Astrocyte (in vitro differentiated cells and primary cell): ENCODE results near the gene WASF2. TPM values are rescaled to one million over a fixed set of nuclear protein-coding genes. Genes with fewer than 3 reads are reported as not detected.

Experiments used
- DNase-seq: peaks from one replicate; pipeline ENCODE4 v3.0.0-alpha.2; 2010; ENCODE audit warnings: low read depth
- FAIRE-seq: peaks from 2 replicates; lab custom pipeline; 2011; peaks lifted over from hg19 to GRCh38; lab: Jason Lieb, UNC
- H2AFZ ChIP-seq: 2 replicates; pipeline ENCODE4 v1.6.0; 2012; ENCODE audit warnings: low read depth, low read length, inconsistent platforms
- H3K27ac ChIP-seq: 2 replicates; pipeline ENCODE4 v1.5.1; 2011; ENCODE audit warnings: low read depth, low read length, inconsistent platforms
- H3K27me3 ChIP-seq: 2 replicates; pipeline ENCODE4 v1.6.0; 2011; ENCODE audit warnings: low read length, inconsistent platforms; ENCODE audit not compliant: insufficient read depth
- H3K36me3 ChIP-seq: 2 replicates; pipeline ENCODE4 v1.5.1; 2011; ENCODE audit warnings: low read length, inconsistent platforms; ENCODE audit not compliant: insufficient read depth
- H3K4me1 ChIP-seq: 2 replicates; pipeline ENCODE4 v1.5.1; 2011; ENCODE audit warnings: low read length, inconsistent platforms; ENCODE audit not compliant: insufficient read depth
- H3K4me2 ChIP-seq: 2 replicates; pipeline ENCODE4 v1.6.0; 2012; ENCODE audit warnings: low read length, inconsistent platforms
- H3K4me3 ChIP-seq: 2 replicates; pipeline ENCODE4 v1.5.1; 2011; ENCODE audit warnings: low read depth, mild to moderate bottlenecking, low read length, inconsistent platforms; ENCODE audit not compliant: insufficient read depth
- H3K79me2 ChIP-seq: 2 replicates; pipeline ENCODE4 v1.6.0; 2012; ENCODE audit warnings: mild to moderate bottlenecking, low read length, inconsistent platforms; ENCODE audit not compliant: insufficient read depth
- H3K9ac ChIP-seq: 2 replicates; pipeline ENCODE4 v1.6.0; 2012; ENCODE audit warnings: mild to moderate bottlenecking, low read length, inconsistent platforms
- H3K9me3 ChIP-seq: 2 replicates; pipeline ENCODE4 v1.5.1; 2012; ENCODE audit warnings: low read depth, mild to moderate bottlenecking, low read length, inconsistent platforms; ENCODE audit not compliant: insufficient read depth
- H4K20me1 ChIP-seq: 2 replicates; pipeline ENCODE4 v1.6.0; 2012; ENCODE audit warnings: low read length, inconsistent platforms; ENCODE audit not compliant: insufficient read depth
- H3K27ac Mint-ChIP-seq: one replicate; pipeline ENCODE4 v1.8.0; 2021; ENCODE audit warnings: mild to moderate bottlenecking, mixed read lengths; ENCODE audit not compliant: unreplicated experiment
- H3K27me3 Mint-ChIP-seq: one replicate; pipeline ENCODE4 v1.8.0; 2021; ENCODE audit warnings: low read depth, mixed read lengths; ENCODE audit not compliant: unreplicated experiment
- H3K36me3 Mint-ChIP-seq: one replicate; pipeline ENCODE4 v1.8.0; 2021; ENCODE audit warnings: low read depth, mixed read lengths; ENCODE audit not compliant: unreplicated experiment
- H3K4me1 Mint-ChIP-seq: one replicate; pipeline ENCODE4 v1.8.0; 2021; ENCODE audit warnings: low read depth, mixed read lengths; ENCODE audit not compliant: unreplicated experiment
- H3K4me3 Mint-ChIP-seq: one replicate; pipeline ENCODE4 v1.8.0; 2021; ENCODE audit warnings: mild to moderate bottlenecking, moderate library complexity, mixed read lengths; ENCODE audit not compliant: unreplicated experiment
- H3K9me3 Mint-ChIP-seq: one replicate; pipeline ENCODE4 v1.8.0; 2021; ENCODE audit warnings: mild to moderate bottlenecking, mixed read lengths; ENCODE audit not compliant: unreplicated experiment
- EZH2 ChIP-seq: IDR thresholded peaks from 2 replicates; pipeline ENCODE4 v1.6.1; 2012; ENCODE audit warnings: mild to moderate bottlenecking, low read length, inconsistent platforms; ENCODE audit not compliant: insufficient read depth
- total RNA-seq: library from RNA; stranded (reverse); gene quantifications from 2 replicates; pipeline ENCODE4 v1.2.1, GENCODE V29; 2021
- TF ChIP-seq, protein P1 (sequence below): IDR thresholded peaks from 2 replicates; pipeline ENCODE4 v1.5.1; 2011; ENCODE audit warnings: low read depth, mild to moderate bottlenecking, inconsistent platforms, low read length, moderate library complexity; ENCODE audit not compliant: insufficient read depth

WASF2 gene
- total RNA-seq, 1 donor from 2014 or later: 86.9 TPM

DNA sequence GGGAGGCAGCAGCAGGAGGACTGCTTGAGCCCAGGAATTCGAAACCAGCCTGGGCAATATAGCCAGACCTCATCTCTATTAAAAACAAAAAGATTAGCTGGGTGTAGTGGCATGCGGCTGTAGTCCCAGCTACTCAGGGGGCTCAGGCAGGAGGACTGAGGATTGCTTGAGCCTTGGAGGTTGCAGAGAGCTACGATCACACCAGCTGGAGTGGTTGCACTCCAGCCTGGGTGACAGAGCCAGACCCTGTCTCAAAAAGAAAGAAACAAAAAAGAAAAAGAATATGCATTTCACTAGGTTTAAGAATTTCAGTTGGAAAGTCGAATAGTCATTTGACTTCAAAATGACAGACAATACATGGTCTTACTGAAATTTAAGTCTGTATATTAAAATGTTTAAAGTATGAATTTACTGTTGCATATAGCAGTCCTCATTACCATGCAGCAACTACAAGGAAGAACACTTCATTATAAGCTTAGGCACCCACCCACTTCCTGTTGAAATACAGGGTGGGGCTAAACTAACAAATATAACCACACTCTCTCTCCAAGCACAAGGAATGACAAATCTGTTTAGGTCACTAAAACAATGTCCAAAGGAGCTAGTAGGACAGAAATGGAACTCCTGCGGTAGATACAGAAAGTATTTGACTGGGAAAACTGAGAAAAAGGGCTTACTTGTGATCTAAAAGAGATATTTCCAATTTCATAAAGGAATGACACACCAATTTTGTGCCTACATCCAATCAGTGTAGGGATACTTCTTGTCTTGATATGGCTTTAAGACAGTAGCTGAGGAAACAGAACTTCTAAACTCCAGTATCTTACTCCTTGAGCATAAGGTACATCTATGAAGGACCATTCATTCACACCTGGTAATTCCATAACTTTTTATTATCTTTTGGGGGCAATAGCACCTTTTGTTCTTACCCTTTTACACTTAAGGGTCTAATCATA lies 53.5 kb downstream of the WASF2 start:
- no peaks in the 10 kb centered on the region for H3K27me3 Mint-ChIP-seq
- H3K4me1 ChIP-seq: peaks cover 13% of the 10 kb centered on the region
- H3K9ac ChIP-seq: no peak overlapping the region
- peaks cover 76% of the 10 kb centered on the region for H4K20me1 ChIP-seq
- no peak for TF ChIP-seq EZH2
- TF ChIP-seq, protein P1, sequence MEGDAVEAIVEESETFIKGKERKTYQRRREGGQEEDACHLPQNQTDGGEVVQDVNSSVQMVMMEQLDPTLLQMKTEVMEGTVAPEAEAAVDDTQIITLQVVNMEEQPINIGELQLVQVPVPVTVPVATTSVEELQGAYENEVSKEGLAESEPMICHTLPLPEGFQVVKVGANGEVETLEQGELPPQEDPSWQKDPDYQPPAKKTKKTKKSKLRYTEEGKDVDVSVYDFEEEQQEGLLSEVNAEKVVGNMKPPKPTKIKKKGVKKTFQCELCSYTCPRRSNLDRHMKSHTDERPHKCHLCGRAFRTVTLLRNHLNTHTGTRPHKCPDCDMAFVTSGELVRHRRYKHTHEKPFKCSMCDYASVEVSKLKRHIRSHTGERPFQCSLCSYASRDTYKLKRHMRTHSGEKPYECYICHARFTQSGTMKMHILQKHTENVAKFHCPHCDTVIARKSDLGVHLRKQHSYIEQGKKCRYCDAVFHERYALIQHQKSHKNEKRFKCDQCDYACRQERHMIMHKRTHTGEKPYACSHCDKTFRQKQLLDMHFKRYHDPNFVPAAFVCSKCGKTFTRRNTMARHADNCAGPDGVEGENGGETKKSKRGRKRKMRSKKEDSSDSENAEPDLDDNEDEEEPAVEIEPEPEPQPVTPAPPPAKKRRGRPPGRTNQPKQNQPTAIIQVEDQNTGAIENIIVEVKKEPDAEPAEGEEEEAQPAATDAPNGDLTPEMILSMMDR: no peak
- no peaks in the 10 kb centered on the region for H3K9me3 Mint-ChIP-seq
- peak overlapping the region; percentile 43 for H3K27ac Mint-ChIP-seq
- H3K4me1 Mint-ChIP-seq: peaks cover 35% of the 10 kb centered on the region
- H3K27ac ChIP-seq: peak overlapping the region; percentile 33
- no peak overlapping the region for H3K4me3 ChIP-seq
- H3K9me3 ChIP-seq: no peaks in the 10 kb centered on the region
- H2AFZ ChIP-seq: no peak overlapping the region
- peak; percentile 78 for DNase-seq
- peak overlapping the region; percentile 70 for H3K4me2 ChIP-seq
- no peak overlapping the region for H3K4me3 Mint-ChIP-seq
- H3K27me3 ChIP-seq: no peaks in the 10 kb centered on the region
- H3K79me2 ChIP-seq: peaks cover 88% of the 10 kb centered on the region
- H3K36me3 Mint-ChIP-seq: peaks cover 7% of the 10 kb centered on the region
- FAIRE-seq: no peak
- H3K36me3 ChIP-seq: no peaks in the 10 kb centered on the region

DNA sequence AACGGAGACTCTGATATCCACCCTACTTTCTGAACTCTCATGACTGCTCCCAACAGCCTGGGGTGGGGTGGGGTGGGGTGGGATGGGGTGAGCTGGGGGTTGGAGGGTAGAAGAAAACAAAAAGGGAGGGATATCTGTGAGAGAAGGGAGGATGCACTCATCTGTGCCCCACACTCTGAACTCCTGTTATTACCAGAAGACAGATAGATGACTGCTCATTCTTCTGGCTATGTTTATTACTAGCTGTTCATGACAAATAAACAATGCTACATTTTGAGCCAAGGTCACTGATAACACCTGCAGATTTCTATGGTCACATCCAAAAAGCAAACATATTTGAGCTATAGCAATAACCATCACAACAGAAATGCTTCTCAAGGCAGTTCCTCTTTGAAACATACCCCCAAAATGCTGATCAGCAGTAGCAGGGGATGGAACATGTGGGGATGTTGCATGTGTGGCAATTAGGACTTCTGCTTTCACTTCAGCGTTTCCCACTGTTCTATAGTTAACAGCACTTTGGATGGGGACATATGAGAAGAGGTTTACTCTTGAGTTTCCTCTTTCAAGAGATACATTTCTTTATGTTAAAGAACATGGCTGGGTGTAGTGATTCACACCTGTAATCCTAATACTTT lies 54.3 kb downstream of the WASF2 start:
- TF ChIP-seq, protein P1: no peak
- no peak for TF ChIP-seq EZH2
- FAIRE-seq (no peak), DNase-seq (no peak)
- Histone ChIP-seq H3K4me2 (no peak overlapping the region), H3K4me1 (peaks cover 19% of the 10 kb centered on the region), H4K20me1 (peaks cover 80% of the 10 kb centered on the region), H3K4me3 (no peak overlapping the region), H3K27ac (no peak overlapping the region), H3K9ac (no peak overlapping the region), H3K27me3 (no peaks in the 10 kb centered on the region), H3K9me3 (no peaks in the 10 kb centered on the region), H3K79me2 (peaks cover 91% of the 10 kb centered on the region), H3K36me3 (no peaks in the 10 kb centered on the region), H2AFZ (no peak overlapping the region)
- H3K4me3 Mint-ChIP-seq: no peak overlapping the region
- no peaks in the 10 kb centered on the region for H3K9me3 Mint-ChIP-seq
- no peaks in the 10 kb centered on the region for H3K27me3 Mint-ChIP-seq
- peaks cover 7% of the 10 kb centered on the region for H3K36me3 Mint-ChIP-seq
- H3K27ac Mint-ChIP-seq: peak overlapping the region; percentile 19
- H3K4me1 Mint-ChIP-seq: peaks cover 42% of the 10 kb centered on the region
